H1 (cell line): ENCODE data around the gene TFB1M. TPM values are rescaled to one million over a fixed set of nuclear protein-coding genes. Genes with fewer than 3 reads are reported as not detected.

Experiments used
- CTCF ChIA-PET: fragments of 300-600 bp; sonication (Branson Sonifier 250); formaldehyde crosslinking; loops from one replicate; lab custom pipeline; 2021; ENCODE audit not compliant: partially characterized antibody; lab: Charles Lee
- POLR2A ChIA-PET: fragments of 300-600 bp; sonication (Branson Sonifier 250); formaldehyde crosslinking; loops from one replicate; lab custom pipeline; 2021; ENCODE audit warnings: inconsistent platforms; ENCODE audit not compliant: partially characterized antibody; lab: Charles Lee
- DNase-seq, 2 experiments: peaks; one replicate each; pipeline versions ENCODE4 v3.0.0 to v3.0.0-alpha.2; 2010 to 2022; ENCODE audit warnings: low spot score in 2 of 2, low read depth in 1 of 2, mixed read lengths in 1 of 2
- FAIRE-seq: peaks from 2 replicates; lab custom pipeline; 2011; peaks lifted over from hg19 to GRCh38; lab: Jason Lieb, UNC
- H2AFZ ChIP-seq: 2 replicates; pipeline ENCODE4 v1.8.1; 2012; ENCODE audit warnings: low read length, inconsistent platforms
- H2AK5ac ChIP-seq: 2 replicates; pipeline ENCODE4 v1.6.1; 2013; ENCODE audit warnings: low read depth, low read length
- H2BK120ac ChIP-seq: replicated peaks from 2 replicates; pipeline ENCODE3; 2013; ENCODE audit warnings: low read depth, low read length, inconsistent platforms
- H2BK12ac ChIP-seq: 2 replicates; pipeline ENCODE4 v1.6.1; 2013; ENCODE audit warnings: low read depth, low read length
- H2BK15ac ChIP-seq: 2 replicates; pipeline ENCODE4 v1.6.1; 2013; ENCODE audit warnings: low read length
- H2BK20ac ChIP-seq: 2 replicates; pipeline ENCODE4 v1.6.1; 2013; ENCODE audit warnings: low read length
- H2BK5ac ChIP-seq: 2 replicates; pipeline ENCODE4 v1.6.1; 2013; ENCODE audit warnings: low read depth, low read length
- H3K14ac ChIP-seq: 2 replicates; pipeline ENCODE4 v1.6.1; 2013; ENCODE audit warnings: inconsistent platforms; ENCODE audit not compliant: insufficient read length
- H3K18ac ChIP-seq: 2 replicates; pipeline ENCODE4 v1.6.1; 2013; ENCODE audit warnings: low read length; ENCODE audit errors: extremely low read depth
- H3K23ac ChIP-seq: 2 replicates; pipeline ENCODE4 v1.6.1; 2013; ENCODE audit warnings: inconsistent platforms; ENCODE audit not compliant: insufficient read length
- H3K23me2 ChIP-seq: 2 replicates; pipeline ENCODE4 v1.6.1; 2013; ENCODE audit warnings: low read depth, low read length
- H3K27ac ChIP-seq: 2 replicates; pipeline ENCODE4 v1.6.1; 2011; ENCODE audit warnings: low read depth, low read length, inconsistent platforms
- H3K27me3 ChIP-seq, 4 experiments: replicated peaks in 1 of 4; 1 replicate in 1 of 4; 2 replicates in 3 of 4; pipeline versions ENCODE4 v1.6.1 to v1.8.1; 2011 to 2013; ENCODE audit warnings: low read length in 3 of 4, mild to moderate bottlenecking in 3 of 4, inconsistent platforms in 2 of 4, mixed read lengths in 2 of 4, moderate library complexity in 1 of 4; ENCODE audit not compliant: control insufficient read depth in 3 of 4, insufficient read depth in 3 of 4; ENCODE audit errors: extremely low read depth in 1 of 4
- H3K36me3 ChIP-seq, 4 experiments: 2 replicates each; pipeline versions ENCODE4 v1.6.1 to v1.8.1; 2011 to 2013; ENCODE audit warnings: mild to moderate bottlenecking in 4 of 4, low read length in 3 of 4, moderate library complexity in 2 of 4, control low read depth in 1 of 4, inconsistent platforms in 1 of 4; ENCODE audit not compliant: insufficient read depth in 4 of 4, control insufficient read depth in 2 of 4
- H3K4ac ChIP-seq: replicated peaks from 2 replicates; pipeline ENCODE3; 2013; ENCODE audit warnings: low read length, low read depth, mixed read lengths, inconsistent platforms; ENCODE audit not compliant: insufficient read length
- H3K4me1 ChIP-seq, 4 experiments: replicated peaks in 1 of 4; 1 replicate in 1 of 4; 2 replicates in 3 of 4; pipeline versions ENCODE4 v1.6.1 to v1.8.1; 2011 to 2013; ENCODE audit warnings: low read length in 3 of 4, inconsistent platforms in 2 of 4, mixed read lengths in 1 of 4; ENCODE audit not compliant: insufficient read depth in 4 of 4, control insufficient read depth in 3 of 4
- H3K4me2 ChIP-seq, 2 experiments: 2 replicates each; pipeline versions ENCODE4 v1.6.1 to v1.8.1; 2011 to 2013; ENCODE audit warnings: low read depth in 2 of 2, low read length in 2 of 2, control low read depth in 1 of 2, inconsistent platforms in 1 of 2, mild to moderate bottlenecking in 1 of 2; ENCODE audit not compliant: insufficient read depth in 1 of 2
- H3K4me3 ChIP-seq, 4 experiments: fragments of 200-600, 300-600 bp in 1 of 4; sonication (generic), shearing (Covaris generic), sonication (Bioruptor Twin) in 1 of 4; 2 replicates each; pipeline versions ENCODE4 v1.5.1 to v1.8.1; 2011 to 2016; ENCODE audit warnings: low read length in 4 of 4, low read depth in 3 of 4, control low read depth in 2 of 4, inconsistent platforms in 2 of 4, mild to moderate bottlenecking in 2 of 4, mixed read lengths in 1 of 4, moderate library complexity in 1 of 4; ENCODE audit not compliant: insufficient read depth in 2 of 4; ENCODE audit errors: extremely low read depth in 1 of 4
- H3K56ac ChIP-seq: replicated peaks from 2 replicates; pipeline ENCODE3; 2013; ENCODE audit warnings: low read depth, mild to moderate bottlenecking, mixed read lengths, low read length, inconsistent platforms; ENCODE audit not compliant: insufficient read length
- H3K79me1 ChIP-seq: 2 replicates; pipeline ENCODE4 v1.6.1; 2013; ENCODE audit warnings: low read depth, low read length, control low read depth
- H3K79me2 ChIP-seq, 2 experiments: 2 replicates each; pipeline versions ENCODE4 v1.6.1 to v1.8.1; 2012 to 2013; ENCODE audit warnings: low read length in 2 of 2, mild to moderate bottlenecking in 2 of 2, inconsistent platforms in 1 of 2; ENCODE audit not compliant: insufficient read depth in 2 of 2, control insufficient read depth in 1 of 2
- H3K9ac ChIP-seq, 4 experiments: replicated peaks in 1 of 4; 1 replicate in 1 of 4; 2 replicates in 3 of 4; pipeline versions ENCODE4 v1.6.1 to v1.8.1; 2011 to 2013; ENCODE audit warnings: low read depth in 3 of 4, low read length in 3 of 4, control low read depth in 2 of 4, mild to moderate bottlenecking in 2 of 4, moderate library complexity in 2 of 4, inconsistent platforms in 1 of 4; ENCODE audit errors: extremely low read depth in 1 of 4
- H3K9me3 ChIP-seq, 2 experiments: 2 replicates each; pipeline versions ENCODE4 v1.6.1 to v1.8.1; 2012 to 2013; ENCODE audit warnings: mild to moderate bottlenecking in 2 of 2, moderate library complexity in 2 of 2, control low read depth in 1 of 2, inconsistent platforms in 1 of 2, low read depth in 1 of 2, low read length in 1 of 2, mixed read lengths in 1 of 2; ENCODE audit not compliant: insufficient read depth in 2 of 2
- H4K20me1 ChIP-seq, 2 experiments: replicated peaks in 1 of 2; 2 replicates each; pipeline versions ENCODE3 to v1.8.1; 2011 to 2013; ENCODE audit warnings: inconsistent platforms in 2 of 2, low read length in 2 of 2, mild to moderate bottlenecking in 1 of 2; ENCODE audit not compliant: insufficient read depth in 2 of 2, control insufficient read depth in 1 of 2
- H4K5ac ChIP-seq: 2 replicates; pipeline ENCODE4 v1.6.1; 2013; ENCODE audit warnings: low read length, low read depth, mixed read lengths, inconsistent platforms; ENCODE audit not compliant: insufficient read length
- H4K8ac ChIP-seq: 2 replicates; pipeline ENCODE4 v1.8.0; 2013; ENCODE audit warnings: mild to moderate bottlenecking, moderate library complexity, low read length, inconsistent platforms; ENCODE audit not compliant: insufficient read depth; ENCODE audit errors: extremely low read depth
- H4K91ac ChIP-seq: replicated peaks from 2 replicates; pipeline ENCODE3; 2013; ENCODE audit warnings: low read length, mixed read lengths, inconsistent platforms; ENCODE audit not compliant: insufficient read length
- ATF3 ChIP-seq: IDR thresholded peaks from 2 replicates; pipeline ENCODE4 v1.6.1; 2011; ENCODE audit warnings: low read depth, mild to moderate bottlenecking, low read length; ENCODE audit not compliant: insufficient read depth
- WGBS, 2 experiments: shearing (Covaris generic) in 1 of 2; methylation state at CpG; one replicate each; pipeline versions ENCODE4 v1.1.6 to v1.1.7; 2013 to 2015; ENCODE audit warnings: low lambda C conversion rate in 2 of 2, mixed read lengths in 2 of 2, inconsistent platforms in 1 of 2, low coverage in 1 of 2, missing lambda C conversion rate in 1 of 2; ENCODE audit not compliant: insufficient replicate concordance in 2 of 2, insufficient coverage in 1 of 2, insufficient read length in 1 of 2; ENCODE audit errors: extremely low coverage in 1 of 2, missing lambda C conversion rate in 1 of 2; 5-methylcytosine and 5-hydroxymethylcytosine counted together
- polyA plus RNA-seq, 7 experiments: library from polyadenylated mRNA; depleted of rRNA in 3 of 7; stranded (reverse) in 5 of 7; unstranded in 2 of 7; fragments of >200 nt in 5 of 7; fragments of 200-250 nt in 2 of 7; gene quantifications; 1 replicate in 5 of 7; 2 replicates in 1 of 7; 4 replicates in 1 of 7; pipeline versions ENCODE4 v1.2.1 to v1.2.3, GENCODE V29; 2011 to 2013; ENCODE audit warnings: missing spikeins in 2 of 7, mixed read lengths in 2 of 7
- total RNA-seq: library from RNA; stranded (reverse); fragmentation: NEBNext Ultra II Directional; extraction: Animal tissue kit (Norgen Biotek cat#: 25700); gene quantifications from 2 replicates; pipeline ENCODE4 v1.2.1, GENCODE V29; 2021

The TFB1M gene
- total and polyA plus RNA-seq, 2 of the 8 experiments (the other 6 are each of a cell fraction or from before 2014, with no cell fraction given) = 28.2 to 49.4 TPM

- FAIRE-seq = no peak
- Histone ChIP-seq H2BK20ac (no peak overlapping the region), H4K8ac (no peak overlapping the region), H3K4me2 (no peak overlapping the region), H3K18ac (no peak overlapping the region), H3K27ac (no peak overlapping the region), H3K4ac (no peak overlapping the region), H4K5ac (no peak overlapping the region), H3K23me2 (no peaks in the 10 kb centered on the region), H3K9me3 (no peaks in the 10 kb centered on the region; a peak in 1 of 4 replicates), H4K91ac (no peak overlapping the region), H2BK12ac (no peak overlapping the region), H3K14ac (no peak overlapping the region), H3K36me3 (peaks cover 0 to 24% (median 3%) of the 10 kb centered on the region in 4 experiments; a peak in 5 of 8 replicates), H2AK5ac (no peak overlapping the region), H3K4me1 (peaks cover 0 to 4% (median 3%) of the 10 kb centered on the region in 4 experiments; a peak in 3 of 7 replicates), H2BK120ac (no peak overlapping the region), H2BK5ac (no peak overlapping the region), H2BK15ac (no peak overlapping the region), H2AFZ (no peak overlapping the region), H3K79me1 (peaks cover 3% of the 10 kb centered on the region; the same call in 1 of the 2 replicates), H4K20me1 (peaks cover 0 to 2% of the 10 kb centered on the region in 2 experiments), H3K9ac (no peak overlapping the region), H3K79me2 (no peaks in the 10 kb centered on the region; a peak in 1 of 4 replicates), H3K56ac (no peak overlapping the region), H3K4me3 (no peak overlapping the region), H3K23ac (no peak overlapping the region), H3K27me3 (no peaks in the 10 kb centered on the region)
- DNase-seq = no peak
- WGBS, 2 experiments = 93% methylated on average over 1 of the region's 1 CpG; no CpG with 5 or more reads in 1 of the 2 experiments
- TF ChIP-seq ATF3 = no peak
- ChIA-PET CTCF (interaction anchor here (2.8 kb wide), 1 partner anchor 13 kb away, joined by 15 read pairs; no protein-coding TSS in a partner anchor), POLR2A (no interaction called here)
Measured at GRCh38 chr6:155274533-155274932, 39.8 kb downstream of the TFB1M start.
